WI38 (cell line): ENCODE data around the gene ANKRD11.

Experiments
- H3K4me3 ChIP-seq: 2 replicates; pipeline ENCODE4 v1.5.1; 2011; ENCODE audit warnings: low read depth, mild to moderate bottlenecking, control low read depth, low read length
- TF ChIP-seq, protein P1 (sequence below): IDR thresholded peaks from 2 replicates; pipeline ENCODE4 v1.5.1; 2012; ENCODE audit warnings: low read depth, mild to moderate bottlenecking, control low read depth, low read length

ANKRD11 gene

DNA sequence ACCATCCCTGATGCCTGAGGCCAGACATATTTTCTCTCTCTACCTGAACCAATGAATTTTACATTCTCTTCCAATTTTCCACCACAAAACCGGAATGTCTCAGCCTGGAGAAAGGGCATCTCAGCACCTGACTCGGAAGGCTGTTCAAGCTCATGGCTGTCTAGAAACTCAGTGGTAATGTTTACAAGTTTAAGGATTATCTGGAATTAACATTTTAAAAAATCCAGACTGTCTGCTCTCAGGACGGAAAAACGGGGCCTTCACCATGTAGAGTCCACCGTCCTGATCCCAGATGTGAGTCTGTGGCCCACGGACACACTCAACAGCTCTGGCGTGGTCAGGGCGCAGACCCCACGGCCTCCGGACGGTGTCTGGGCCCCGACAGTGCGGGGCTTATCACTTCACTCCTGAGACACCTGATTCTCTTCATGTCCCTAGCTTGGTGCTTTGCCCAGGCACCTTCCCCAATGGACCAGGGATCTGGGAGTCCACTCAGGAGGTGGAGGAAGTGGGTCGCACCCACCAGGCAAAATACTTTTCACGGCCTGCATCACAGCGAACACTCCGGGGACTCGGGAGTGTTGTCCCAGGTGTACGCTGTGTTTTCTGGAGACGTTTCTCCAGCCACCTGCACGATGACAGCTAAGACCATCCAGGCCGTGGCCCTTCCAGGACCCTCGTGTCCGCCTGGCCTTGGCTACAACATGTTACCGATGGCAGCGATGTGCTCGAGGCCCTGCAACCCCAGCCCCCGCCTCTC, 171.3 kb downstream of the ANKRD11 start:
- peak overlapping the region; percentile 36 for H3K4me3 ChIP-seq
- TF ChIP-seq, protein P1, sequence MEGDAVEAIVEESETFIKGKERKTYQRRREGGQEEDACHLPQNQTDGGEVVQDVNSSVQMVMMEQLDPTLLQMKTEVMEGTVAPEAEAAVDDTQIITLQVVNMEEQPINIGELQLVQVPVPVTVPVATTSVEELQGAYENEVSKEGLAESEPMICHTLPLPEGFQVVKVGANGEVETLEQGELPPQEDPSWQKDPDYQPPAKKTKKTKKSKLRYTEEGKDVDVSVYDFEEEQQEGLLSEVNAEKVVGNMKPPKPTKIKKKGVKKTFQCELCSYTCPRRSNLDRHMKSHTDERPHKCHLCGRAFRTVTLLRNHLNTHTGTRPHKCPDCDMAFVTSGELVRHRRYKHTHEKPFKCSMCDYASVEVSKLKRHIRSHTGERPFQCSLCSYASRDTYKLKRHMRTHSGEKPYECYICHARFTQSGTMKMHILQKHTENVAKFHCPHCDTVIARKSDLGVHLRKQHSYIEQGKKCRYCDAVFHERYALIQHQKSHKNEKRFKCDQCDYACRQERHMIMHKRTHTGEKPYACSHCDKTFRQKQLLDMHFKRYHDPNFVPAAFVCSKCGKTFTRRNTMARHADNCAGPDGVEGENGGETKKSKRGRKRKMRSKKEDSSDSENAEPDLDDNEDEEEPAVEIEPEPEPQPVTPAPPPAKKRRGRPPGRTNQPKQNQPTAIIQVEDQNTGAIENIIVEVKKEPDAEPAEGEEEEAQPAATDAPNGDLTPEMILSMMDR = no peak

DNA sequence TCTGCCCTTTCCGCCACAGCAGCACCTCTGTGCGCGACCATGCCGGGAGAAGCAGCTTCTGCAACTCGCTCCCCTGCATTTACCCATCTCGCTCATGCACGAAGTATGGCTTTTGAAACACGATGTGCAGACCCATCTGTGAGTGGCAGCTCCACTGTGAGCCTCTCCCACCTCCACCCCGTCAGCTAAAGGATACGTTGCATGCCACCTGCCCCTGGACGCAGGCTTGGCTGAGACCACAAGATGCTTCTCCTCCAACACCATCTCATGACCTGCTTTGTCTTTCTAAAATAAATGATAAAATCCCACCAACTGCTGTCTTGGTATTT, 172.0 kb downstream of the ANKRD11 start:
- TF ChIP-seq, protein P1 = no peak
- H3K4me3 ChIP-seq = no peak overlapping the region

DNA sequence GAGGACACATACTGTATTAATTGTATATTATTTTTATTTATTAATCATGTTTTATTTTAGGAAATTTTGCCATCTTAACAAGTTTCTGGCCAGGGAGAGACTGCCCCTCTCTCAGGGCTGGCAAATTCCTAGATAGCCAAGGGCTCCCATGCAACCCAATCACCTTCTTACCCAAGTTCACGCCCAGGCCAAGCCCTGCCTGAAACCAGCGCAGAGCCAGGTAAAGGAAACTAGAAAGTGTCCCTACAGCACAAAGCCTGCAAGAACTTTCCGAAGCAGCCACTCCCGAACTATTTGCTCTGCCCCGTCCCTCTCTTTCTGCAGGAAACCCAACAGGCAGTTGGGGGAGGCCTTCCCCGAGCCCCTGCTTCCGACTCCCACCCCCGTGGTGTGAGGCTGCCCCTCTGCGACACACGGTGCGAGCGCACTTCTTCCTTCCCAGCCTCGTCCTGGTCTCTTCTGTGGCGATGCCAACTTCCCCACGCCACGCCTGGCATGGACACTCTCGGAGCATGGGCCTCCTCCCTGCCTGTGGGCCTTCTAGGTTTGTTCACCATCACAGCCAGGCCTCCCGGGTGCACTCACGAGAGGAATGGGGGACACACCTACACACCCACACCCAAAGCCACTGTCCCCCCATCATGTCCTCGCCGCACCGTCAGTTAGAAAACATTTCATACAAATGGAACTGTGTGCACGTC, 172.5 kb downstream of the ANKRD11 start:
- TF ChIP-seq, protein P1 = no peak

DNA sequence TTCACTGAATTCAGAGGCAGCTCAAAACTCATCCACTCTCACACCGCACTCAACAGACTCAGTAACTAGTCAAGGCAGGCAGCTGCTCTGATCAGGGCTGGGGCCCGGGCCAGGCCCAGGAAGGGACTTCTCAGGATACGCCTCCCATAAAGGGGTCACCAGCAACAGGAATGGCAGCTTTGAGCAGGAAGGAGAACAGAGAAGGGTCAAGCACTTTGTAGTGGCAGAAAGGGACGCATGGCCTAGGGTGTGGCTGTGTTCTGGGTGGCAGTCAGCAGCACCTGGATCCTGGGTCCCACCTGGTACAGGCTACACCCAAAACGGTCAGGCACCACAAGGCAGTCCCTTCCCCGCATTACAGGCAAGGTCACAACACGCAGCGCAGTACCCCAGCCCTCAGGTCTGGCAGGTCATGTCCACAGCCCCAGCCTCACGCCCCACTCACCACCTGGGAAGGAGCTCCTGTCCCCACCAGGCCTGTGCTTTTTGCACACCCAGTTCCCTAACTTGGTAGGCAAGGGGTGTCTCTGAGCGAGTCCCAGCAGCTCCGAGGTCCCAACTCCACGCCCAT, 173.2 kb downstream of the ANKRD11 start:
- TF ChIP-seq, protein P1 = no peak
- no peak overlapping the region for H3K4me3 ChIP-seq

More for the DNA sequence above, 172.5 kb downstream of the ANKRD11 start:
- no peak overlapping the region for H3K4me3 ChIP-seq

DNA sequence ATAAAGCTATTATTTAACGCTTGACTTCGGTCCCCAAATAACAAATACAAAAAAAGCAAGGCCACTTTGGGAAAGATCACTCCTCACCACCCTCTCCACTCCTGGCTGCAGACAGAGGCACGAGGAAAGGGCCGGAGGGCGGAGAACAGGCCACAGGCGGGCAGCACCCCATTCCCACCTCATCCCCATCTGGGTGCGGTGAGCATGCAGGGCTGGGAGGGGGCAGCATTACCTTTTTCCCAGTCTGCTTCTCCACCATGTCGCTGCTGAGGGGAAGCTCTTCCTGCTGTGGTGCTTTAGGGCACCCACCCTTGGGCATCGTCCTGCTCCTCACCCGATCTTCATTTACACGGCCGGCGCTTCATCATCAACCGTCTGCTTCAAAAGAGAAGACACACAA, 173.7 kb downstream of the ANKRD11 start:
- TF ChIP-seq, protein P1 = no peak
- H3K4me3 ChIP-seq = no peak overlapping the region

DNA sequence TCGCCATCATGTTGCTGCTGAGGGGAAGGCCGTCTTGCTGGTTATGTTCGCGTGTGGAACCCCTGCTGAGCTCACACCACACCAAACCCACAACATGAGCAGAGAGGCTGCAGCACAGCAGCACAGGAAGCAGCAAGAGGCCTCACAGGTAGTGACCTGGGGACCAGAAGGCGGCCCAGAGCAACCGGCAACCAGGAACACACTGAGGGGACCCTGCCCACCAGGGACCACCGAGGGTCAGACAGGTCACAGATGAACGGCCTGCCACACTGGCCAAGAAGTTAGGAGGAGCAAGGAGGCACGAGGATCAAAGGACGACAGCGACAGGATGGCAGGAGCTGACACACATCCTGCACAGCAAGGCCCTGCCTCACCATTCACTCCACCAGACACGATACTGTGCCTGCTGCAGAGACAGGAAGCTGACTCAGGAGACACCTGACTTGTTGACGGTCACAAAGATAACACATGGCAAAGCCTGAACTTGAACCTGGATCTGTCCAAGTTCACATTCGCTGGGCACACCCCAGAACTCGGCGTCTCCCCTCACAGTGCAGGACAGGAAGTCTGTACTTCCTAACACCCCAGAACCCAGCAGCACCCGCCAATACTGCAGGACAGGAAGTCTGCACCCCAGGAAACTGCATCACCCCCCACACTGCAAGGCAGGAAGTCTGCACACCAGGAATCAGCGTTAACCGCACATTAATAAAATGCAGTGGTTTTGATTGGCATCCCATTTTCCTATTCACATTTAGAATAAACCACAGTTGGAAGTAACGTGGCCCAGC, 174.4 kb downstream of the ANKRD11 start:
- H3K4me3 ChIP-seq = no peak overlapping the region
- TF ChIP-seq, protein P1 = no peak

DNA sequence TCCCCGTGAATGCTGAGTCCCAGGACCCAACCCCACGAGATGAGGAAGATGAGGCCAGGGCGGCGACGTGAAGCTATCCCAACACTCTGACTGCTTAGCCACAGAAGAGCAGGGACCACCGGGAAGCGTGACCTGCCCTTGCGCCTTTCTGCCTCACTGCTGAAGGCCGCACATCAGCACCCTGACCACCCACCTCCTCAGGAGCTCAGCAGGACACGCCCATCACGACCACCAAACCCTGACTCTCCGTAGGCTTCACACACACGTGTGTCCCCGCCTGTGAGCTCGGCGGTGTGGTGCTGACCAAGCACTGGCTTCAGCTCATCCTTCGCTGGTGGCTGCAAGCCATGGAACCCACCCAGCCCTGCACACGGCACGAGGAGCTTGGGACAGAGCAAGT, 175.1 kb downstream of the ANKRD11 start:
- TF ChIP-seq, protein P1 = no peak
- H3K4me3 ChIP-seq = no peak overlapping the region
